ENCODE data around the gene AFF2. TPM values are rescaled to one million over a fixed set of nuclear protein-coding genes. Genes with fewer than 3 reads are reported as not detected.

AFF2 gene
- total and polyA plus RNA-seq, 2 donors (not counting 3 experiments of a cell fraction or from before 2014, with no cell fraction given) = 0.03 to 0.07 TPM

GRCh38 chrX:148923631-148924030 is 423.2 kb downstream of the AFF2 start:
- no peak for FAIRE-seq
- intact Hi-C loops (cut with micrococcal nuclease) (no loop called here), dilution Hi-C loops (cut with MboI; ENCODE audit: extremely low pct_ligation_motif_present, low sequenced_read_pairs) (no loop called here)
- BruUV-seq (replicated peaks) = no TSS peak
- Histone ChIP-seq H2AFZ (ENCODE audit: low read depth, low read length) (no peak overlapping the region), H3K9ac (replicated peaks; ENCODE audit: extremely low read depth, insufficient read depth, low read length) (no peak overlapping the region), H3K27me3 (ENCODE audit: control insufficient read depth in 2 of 2, insufficient read depth in 2 of 2, low read length in 2 of 2) (no peaks in the 10 kb centered on the region), H3K4me3 (replicated peaks in 1 of 3; ENCODE audit: insufficient read depth in 1 of 3, low read depth in 1 of 3, low read length in 3 of 3) (no peak overlapping the region), H3K27ac (ENCODE audit: insufficient read depth, low read depth, low read length) (no peak overlapping the region), H3K36me3 (ENCODE audit: control insufficient read depth in 2 of 2, extremely low read depth in 1 of 2, insufficient read depth in 2 of 2, low read length in 2 of 2) (no peaks in the 10 kb centered on the region), H3K4me2 (ENCODE audit: insufficient read depth, low read length) (no peak overlapping the region), H3K9me1 (replicated peaks; ENCODE audit: control insufficient read depth, extremely low read depth, insufficient read depth, low read length) (no peaks in the 10 kb centered on the region), H4K20me1 (replicated peaks; ENCODE audit: control insufficient read depth, extremely low read depth, insufficient read depth, low read length) (no peaks in the 10 kb centered on the region), H3K4me1 (ENCODE audit: control insufficient read depth, extremely low read depth, insufficient read depth, low read length) (no peaks in the 10 kb centered on the region), H3K79me2 (ENCODE audit: control insufficient read depth, insufficient read depth, low read length) (no peaks in the 10 kb centered on the region), H3K9me3 (replicated peaks; ENCODE audit: control insufficient read depth, insufficient read depth, low read length) (no peaks in the 10 kb centered on the region)
- no peak for DNase-seq (ENCODE audit: low read depth, low spot score)
- ChIA-PET POLR2A (no interaction called here), CTCF (no interaction called here)
- no peak for TF ChIP-seq MYC (IDR thresholded peaks at IDR 0.05; ENCODE audit: low read depth, low read length)
- TF ChIP-seq POLR2AphosphoS5 (IDR thresholded peaks at IDR 0.05; ENCODE audit: insufficient read depth, low read depth, low read length) = no peak
- TF ChIP-seq JUN (IDR thresholded peaks at IDR 0.05; ENCODE audit: borderline replicate concordance, insufficient read depth, insufficient read length, low read depth) = no peak
- TF ChIP-seq GATA2 (IDR thresholded peaks at IDR 0.05; ENCODE audit: insufficient read depth, insufficient read length, low read depth, low read length) = no peak
- TF ChIP-seq FOS (IDR thresholded peaks at IDR 0.05; ENCODE audit: borderline replicate concordance, insufficient read depth, low read length) = no peak

- no peaks in the 10 kb centered on the region for H3K27me3 ChIP-seq (ENCODE audit: control insufficient read depth in 2 of 2, insufficient read depth in 2 of 2, low read length in 2 of 2)
- ChIA-PET POLR2A (no interaction called here), CTCF (no interaction called here)
- dilution Hi-C loops (cut with MboI; ENCODE audit: extremely low pct_ligation_motif_present, low sequenced_read_pairs) (no loop called here), intact Hi-C loops (cut with micrococcal nuclease) (no loop called here)
- no peak overlapping the region for H3K4me3 ChIP-seq (replicated peaks in 1 of 3; ENCODE audit: insufficient read depth in 1 of 3, low read depth in 1 of 3, low read length in 3 of 3)
- no peaks in the 10 kb centered on the region for H3K4me1 ChIP-seq (ENCODE audit: control insufficient read depth, extremely low read depth, insufficient read depth, low read length)
- no peaks in the 10 kb centered on the region for H4K20me1 ChIP-seq (replicated peaks; ENCODE audit: control insufficient read depth, extremely low read depth, insufficient read depth, low read length)
- H3K27ac ChIP-seq (ENCODE audit: insufficient read depth, low read depth, low read length) = no peak overlapping the region
- H3K36me3 ChIP-seq (ENCODE audit: control insufficient read depth in 2 of 2, extremely low read depth in 1 of 2, insufficient read depth in 2 of 2, low read length in 2 of 2) = no peaks in the 10 kb centered on the region
- no peak for TF ChIP-seq MAX (IDR thresholded peaks at IDR 0.05; ENCODE audit: insufficient read depth, insufficient read length)
- TF ChIP-seq EZH2 (IDR thresholded peaks at IDR 0.05; ENCODE audit: borderline replicate concordance, low read depth, low read length, severe bottlenecking) = no peak
- no peak for TF ChIP-seq CTCF (IDR thresholded peaks at IDR 0.05; ENCODE audit: extremely low read depth in 1 of 2, insufficient read depth in 1 of 2, low read depth in 1 of 2, low read length in 2 of 2)
- no peak for TF ChIP-seq POLR2A (IDR thresholded peaks at IDR 0.05; ENCODE audit: low read depth, low read length)
- no peak for TF ChIP-seq FOS (IDR thresholded peaks at IDR 0.05; ENCODE audit: borderline replicate concordance, insufficient read depth, low read length)
- TF ChIP-seq POLR2AphosphoS5 (IDR thresholded peaks at IDR 0.05; ENCODE audit: insufficient read depth, low read depth, low read length) = no peak
- TF ChIP-seq JUN (IDR thresholded peaks at IDR 0.05; ENCODE audit: borderline replicate concordance, insufficient read depth, insufficient read length, low read depth) = no peak
- no peak for TF ChIP-seq MYC (IDR thresholded peaks at IDR 0.05; ENCODE audit: low read depth, low read length)
- H3K79me2 ChIP-seq (ENCODE audit: control insufficient read depth, insufficient read depth, low read length) = no peaks in the 10 kb centered on the region
- H3K9ac ChIP-seq (replicated peaks; ENCODE audit: extremely low read depth, insufficient read depth, low read length) = no peak overlapping the region
- FAIRE-seq (no peak), DNase-seq (ENCODE audit: low read depth, low spot score) (no peak)
- no peak overlapping the region for H3K4me2 ChIP-seq (ENCODE audit: insufficient read depth, low read length)
- H3K9me1 ChIP-seq (replicated peaks; ENCODE audit: control insufficient read depth, extremely low read depth, insufficient read depth, low read length) = no peaks in the 10 kb centered on the region
- no peaks in the 10 kb centered on the region for H3K9me3 ChIP-seq (replicated peaks; ENCODE audit: control insufficient read depth, insufficient read depth, low read length)
- BruUV-seq (replicated peaks) = no TSS peak
- H2AFZ ChIP-seq (ENCODE audit: low read depth, low read length) = no peak overlapping the region
Observed at GRCh38 chrX:148926371-148926770, 426.0 kb downstream of the AFF2 start.

All from endothelial cell of umbilical vein (primary cell).